Uterus (tissue), 2 donors: Measurements from ENCODE around the gene SRP9.
"Not testable (repeated sequence)": the region's sequence is repeated elsewhere in the genome, so short reads cannot be mapped to it uniquely, and the experiment has no call there.

Experiments used
- CTCF ChIP-seq, 4 experiments: fragments of 200-600 bp in 2 of 4; fragments of 450-650 bp in 2 of 4; sonication (generic) in 2 of 4; IDR thresholded peaks; one replicate each; pipeline ENCODE4 v1.5.1; 2016 to 2019; ENCODE audit warnings: antibody characterized with exemption in 4 of 4, mild to moderate bottlenecking in 2 of 4, moderate library complexity in 1 of 4
- POLR2A ChIP-seq, 2 donors: fragments of 450-650 bp; IDR thresholded peaks; one replicate each; pipeline ENCODE4 v1.6.1; 2016; ENCODE audit warnings: antibody characterized with exemption in 2 of 2, mild to moderate bottlenecking in 1 of 2, moderate library complexity in 1 of 2

GRCh38 chr1:225761395-225761794 lies 16.2 kb upstream of the SRP9 start:
- not testable (repeated sequence) for TF ChIP-seq CTCF, POLR2A (IDR thresholded peaks at IDR 0.05)
